Activated T-cell treated with anti-CD3 and anti-CD28 coated beads, Interleukin-2, amount 50 U/mL, for 24 hours (primary cell): Measurements from ENCODE around the gene RBM18.

ENCODE experiments used
- DNase-seq: peaks from one replicate; pipeline ENCODE4 v3.0.0-alpha.2; 2020
- H3K27ac Mint-ChIP-seq: 2 replicates; pipeline ENCODE4 v1.8.0; 2020; ENCODE audit warnings: mild to moderate bottlenecking, mixed read lengths
- H3K27me3 Mint-ChIP-seq: 2 replicates; pipeline ENCODE4 v1.8.0; 2020; ENCODE audit warnings: mixed read lengths
- H3K36me3 Mint-ChIP-seq: 2 replicates; pipeline ENCODE4 v1.8.0; 2020; ENCODE audit warnings: low read depth, mixed read lengths
- H3K4me1 Mint-ChIP-seq: 2 replicates; pipeline ENCODE4 v1.8.0; 2020; ENCODE audit warnings: low read depth, mixed read lengths
- H3K4me3 Mint-ChIP-seq: 2 replicates; pipeline ENCODE4 v1.8.0; 2020; ENCODE audit warnings: mild to moderate bottlenecking, moderate library complexity, mixed read lengths
- H3K9me3 Mint-ChIP-seq: 2 replicates; pipeline ENCODE4 v1.8.0; 2020; ENCODE audit warnings: mixed read lengths

The RBM18 gene

DNA sequence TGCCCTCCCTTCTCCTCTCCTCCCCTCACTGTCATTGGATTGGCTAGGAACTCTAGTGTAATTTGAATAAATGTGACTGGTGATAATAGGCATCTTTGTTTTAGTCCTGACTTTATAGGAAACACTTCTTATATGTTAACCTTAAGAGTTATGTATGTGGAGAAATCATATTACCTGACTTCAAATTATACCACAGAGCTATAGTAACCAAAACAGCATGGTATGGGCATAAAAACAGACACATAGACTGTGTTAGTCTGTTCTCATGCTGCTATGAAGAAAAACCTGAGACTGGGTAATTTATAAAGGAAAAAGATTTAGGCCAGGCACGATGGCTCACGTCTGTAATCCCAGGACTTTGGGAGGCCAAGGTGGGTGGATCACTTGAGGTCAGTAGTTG is 9.4 kb upstream of the RBM18 start:
- Mint-ChIP-seq H3K9me3 (peaks cover 5% of the 10 kb centered on the region), H3K4me3 (no peak overlapping the region), H3K36me3 (peaks cover 83% of the 10 kb centered on the region), H3K4me1 (peaks cover 34% of the 10 kb centered on the region), H3K27ac (no peak overlapping the region), H3K27me3 (no peaks in the 10 kb centered on the region)
- no peak for DNase-seq

DNA sequence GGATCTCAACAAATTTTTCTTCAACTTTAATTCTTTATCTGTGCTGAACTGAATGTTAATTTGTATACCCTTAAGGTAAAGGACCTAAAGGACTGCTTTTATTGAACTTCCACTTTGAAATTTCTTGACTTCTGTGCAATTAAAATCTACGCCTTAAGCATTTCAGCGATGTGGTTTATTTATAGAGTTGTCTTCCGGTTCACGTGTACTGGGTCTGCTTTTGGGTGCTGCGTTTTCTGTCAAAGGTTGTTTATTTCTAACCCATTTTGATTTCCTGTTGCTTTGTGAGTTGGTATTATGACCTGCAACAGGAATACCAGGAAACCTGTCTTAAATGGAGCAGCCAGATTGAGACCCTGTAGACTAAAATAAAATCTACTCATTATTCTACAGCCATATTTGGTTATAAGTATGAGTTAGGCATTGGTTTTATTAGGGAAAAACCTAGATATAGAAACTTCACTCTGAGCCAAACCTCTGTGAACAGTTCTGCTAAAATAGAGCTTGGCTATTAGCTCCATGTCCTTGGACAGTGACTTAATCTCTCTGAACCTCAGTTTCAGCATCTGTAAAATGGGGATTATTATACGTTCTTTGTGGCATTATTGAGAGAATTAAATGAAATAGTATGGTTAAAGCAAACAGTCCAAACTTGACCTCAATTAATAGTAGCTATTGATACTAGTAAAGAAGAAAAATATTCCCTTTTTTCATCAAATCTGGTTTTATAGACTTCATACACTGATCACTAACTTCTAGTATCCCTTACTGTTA is 3.6 kb upstream of the RBM18 start:
- Mint-ChIP-seq H3K9me3 (no peaks in the 10 kb centered on the region), H3K4me3 (no peak overlapping the region), H3K4me1 (peaks cover 46% of the 10 kb centered on the region), H3K27ac (no peak overlapping the region), H3K36me3 (peaks cover 77% of the 10 kb centered on the region), H3K27me3 (no peaks in the 10 kb centered on the region)
- DNase-seq, result no peak

DNA sequence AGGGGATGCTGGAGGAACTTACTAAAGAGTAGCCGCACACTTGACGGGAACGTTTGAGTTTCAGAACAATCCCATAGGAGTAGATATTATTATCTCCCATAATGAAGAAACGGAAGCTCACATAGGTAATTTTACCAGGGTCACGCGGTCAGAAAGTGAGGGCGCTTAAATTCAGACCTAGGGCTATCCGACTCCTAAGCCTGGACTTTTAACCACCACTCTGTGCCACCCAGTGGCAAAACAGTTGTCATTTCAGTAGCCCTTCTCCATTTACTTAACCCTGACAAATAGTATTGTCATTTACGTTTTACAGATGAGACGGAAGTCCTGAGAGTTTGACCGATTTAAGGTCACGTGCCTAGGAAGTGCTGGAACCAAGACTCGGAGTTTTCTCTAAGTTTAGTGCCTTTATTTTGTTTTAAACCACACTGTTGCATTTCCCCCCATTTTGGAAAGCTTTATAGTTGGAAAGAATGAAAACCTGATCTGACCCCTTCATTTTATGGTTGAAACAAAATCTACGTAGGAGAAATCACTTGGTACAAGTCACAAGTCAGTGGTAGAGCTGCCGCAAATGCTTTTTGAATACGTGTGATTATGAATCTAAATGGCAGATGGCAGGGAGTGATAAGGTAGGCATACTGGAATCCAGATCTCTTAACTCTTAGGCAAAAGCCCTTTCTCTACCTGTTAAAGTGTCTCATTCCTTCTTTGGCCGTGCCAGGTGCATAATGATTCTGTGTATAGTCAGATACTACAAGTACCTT is 692 bp upstream of the RBM18 start:
- H3K4me1 Mint-ChIP-seq, result peaks cover 54% of the 10 kb centered on the region
- no peaks in the 10 kb centered on the region for H3K9me3 Mint-ChIP-seq
- no peak for DNase-seq
- H3K27ac Mint-ChIP-seq, result peak overlapping the region; percentile 100
- H3K27me3 Mint-ChIP-seq, result no peaks in the 10 kb centered on the region
- H3K36me3 Mint-ChIP-seq, result peaks cover 79% of the 10 kb centered on the region
- H3K4me3 Mint-ChIP-seq, result peak overlapping the region; percentile 99

DNA sequence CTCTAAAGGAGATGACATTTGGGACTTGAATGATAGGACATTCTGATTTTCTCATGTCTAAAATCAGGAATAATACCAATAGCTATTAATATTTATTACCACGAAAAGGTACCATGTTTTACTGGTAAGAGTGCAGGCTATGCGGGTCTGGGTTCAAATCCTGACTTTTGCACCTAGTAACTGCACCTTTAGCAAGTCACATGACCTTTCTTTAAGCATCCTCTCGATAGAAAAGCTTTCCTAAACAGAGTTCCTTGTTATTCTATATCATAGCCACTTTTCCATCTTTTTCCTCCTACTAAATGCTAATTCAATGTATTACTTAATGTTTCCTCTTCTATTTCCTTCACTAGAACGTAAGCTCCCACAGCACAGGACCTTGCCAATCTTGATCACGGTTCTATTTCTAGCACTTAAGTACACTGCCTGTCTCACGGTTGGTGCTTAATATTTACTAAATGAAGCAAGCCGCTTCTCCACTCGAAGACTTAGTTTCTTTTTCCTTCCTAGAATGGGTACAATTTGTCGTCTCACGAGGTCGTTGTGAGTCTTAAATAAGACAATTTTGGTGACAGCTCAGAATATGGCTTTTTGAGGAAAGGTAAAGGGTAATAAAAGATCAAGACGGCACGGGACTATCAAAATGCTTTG is 816 bp downstream of the RBM18 start:
- Mint-ChIP-seq H3K36me3 (peaks cover 89% of the 10 kb centered on the region), H3K27ac (peak overlapping the region; percentile 100), H3K9me3 (no peaks in the 10 kb centered on the region), H3K4me3 (peak overlapping the region; percentile 99), H3K4me1 (peaks cover 57% of the 10 kb centered on the region), H3K27me3 (no peaks in the 10 kb centered on the region)
- no peak for DNase-seq

DNA sequence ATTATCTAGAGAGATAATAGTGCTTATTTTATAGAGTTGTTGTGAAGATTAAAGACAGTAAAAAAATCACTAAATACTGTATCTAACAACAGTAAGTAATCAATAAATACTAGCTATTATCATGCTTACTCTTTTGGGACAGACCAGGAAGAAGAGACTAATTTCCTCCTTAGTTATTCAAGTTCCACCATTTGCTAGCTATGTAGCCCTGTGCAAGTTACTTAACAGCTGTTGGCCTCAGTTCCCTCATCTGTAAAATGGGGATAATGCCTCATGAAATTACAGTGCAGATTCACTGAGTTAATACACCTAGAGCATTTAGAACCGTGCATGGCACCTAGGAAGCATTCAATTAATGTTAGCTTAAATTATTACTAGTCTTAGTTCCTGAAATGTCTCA is 2.6 kb downstream of the RBM18 start:
- Mint-ChIP-seq H3K4me1 (peaks cover 54% of the 10 kb centered on the region), H3K4me3 (peak overlapping the region; percentile 4), H3K36me3 (peaks cover 86% of the 10 kb centered on the region)

DNA sequence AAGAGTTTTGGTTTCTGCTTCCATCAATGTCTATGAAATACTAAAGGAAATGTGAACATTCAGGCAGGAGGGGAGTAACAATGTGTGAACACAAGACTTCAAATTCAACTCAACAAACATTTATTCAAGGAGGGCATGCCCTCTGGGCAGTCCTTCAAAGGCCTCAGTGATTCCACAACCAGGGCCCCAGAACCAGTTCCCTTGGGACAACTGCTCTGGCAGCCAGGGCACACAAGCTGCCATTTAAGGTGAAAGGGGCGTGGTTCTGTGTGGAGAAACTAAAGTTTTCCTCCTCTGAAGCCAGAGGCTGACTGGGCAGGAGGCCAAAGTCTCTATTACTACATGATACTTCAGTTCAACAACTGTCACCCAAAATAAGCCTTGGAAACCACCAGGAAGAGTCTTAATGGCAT is 3.2 kb downstream of the RBM18 start:
- no peaks in the 10 kb centered on the region for H3K9me3 Mint-ChIP-seq
- no peak overlapping the region for H3K4me3 Mint-ChIP-seq
- H3K36me3 Mint-ChIP-seq, result peaks cover 89% of the 10 kb centered on the region
- no peaks in the 10 kb centered on the region for H3K27me3 Mint-ChIP-seq
- peaks cover 53% of the 10 kb centered on the region for H3K4me1 Mint-ChIP-seq
- DNase-seq, result no peak
- no peak overlapping the region for H3K27ac Mint-ChIP-seq

More for the DNA sequence above, 2.6 kb downstream of the RBM18 start:
- Mint-ChIP-seq H3K27me3 (no peaks in the 10 kb centered on the region), H3K9me3 (no peaks in the 10 kb centered on the region), H3K27ac (peak overlapping the region; percentile 81)
- no peak for DNase-seq

DNA sequence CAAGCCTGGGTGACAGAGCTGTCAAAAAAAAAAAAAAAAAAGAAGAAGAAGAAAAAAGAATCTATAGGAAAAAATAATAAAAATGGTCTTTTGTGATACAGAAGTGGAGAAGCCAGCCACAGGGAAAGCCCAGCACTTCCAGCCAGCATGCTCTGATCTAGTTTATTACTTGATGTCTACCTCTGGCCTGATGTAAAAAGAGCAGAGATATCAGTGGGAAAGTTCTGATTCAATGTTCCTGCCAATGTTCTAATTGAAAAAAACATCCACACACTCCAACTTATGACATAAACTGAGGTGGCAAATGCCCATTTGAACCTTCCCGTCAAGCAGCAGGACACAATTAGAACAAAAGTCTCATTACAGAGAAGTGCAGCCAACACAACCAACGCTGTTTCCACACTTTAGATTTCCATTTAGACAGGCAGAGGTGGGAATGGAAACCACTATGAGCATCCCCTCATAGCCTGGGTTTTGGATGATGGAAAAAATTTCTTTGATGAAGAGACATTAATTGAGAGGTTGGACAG is 5.7 kb downstream of the RBM18 start:
- Mint-ChIP-seq H3K4me1 (peaks cover 54% of the 10 kb centered on the region), H3K9me3 (no peaks in the 10 kb centered on the region), H3K27ac (no peak overlapping the region), H3K27me3 (no peaks in the 10 kb centered on the region), H3K36me3 (peaks cover 87% of the 10 kb centered on the region), H3K4me3 (no peak overlapping the region)
- no peak for DNase-seq

DNA sequence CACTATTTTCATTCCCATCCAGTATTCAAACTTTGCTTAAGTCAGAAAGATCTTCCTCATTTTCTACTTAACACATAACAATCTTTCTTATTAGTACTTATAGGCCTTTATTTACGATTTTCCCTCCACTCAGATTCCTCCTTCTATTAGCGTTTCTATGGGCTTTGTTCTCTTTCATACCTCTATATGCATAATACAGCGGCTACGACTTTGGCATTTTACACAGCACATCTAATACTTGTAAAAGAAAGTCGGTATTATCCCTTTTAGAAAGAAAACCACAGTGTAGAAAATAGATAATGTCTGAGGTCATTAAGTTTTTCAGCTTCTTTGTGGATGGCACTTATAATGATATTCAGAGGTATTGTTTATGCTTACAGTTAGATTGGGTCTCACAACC is 8.4 kb downstream of the RBM18 start:
- Mint-ChIP-seq H3K9me3 (no peaks in the 10 kb centered on the region), H3K27me3 (no peaks in the 10 kb centered on the region), H3K27ac (no peak overlapping the region), H3K4me1 (peaks cover 37% of the 10 kb centered on the region), H3K4me3 (no peak overlapping the region), H3K36me3 (peaks cover 87% of the 10 kb centered on the region)
- no peak for DNase-seq

DNA sequence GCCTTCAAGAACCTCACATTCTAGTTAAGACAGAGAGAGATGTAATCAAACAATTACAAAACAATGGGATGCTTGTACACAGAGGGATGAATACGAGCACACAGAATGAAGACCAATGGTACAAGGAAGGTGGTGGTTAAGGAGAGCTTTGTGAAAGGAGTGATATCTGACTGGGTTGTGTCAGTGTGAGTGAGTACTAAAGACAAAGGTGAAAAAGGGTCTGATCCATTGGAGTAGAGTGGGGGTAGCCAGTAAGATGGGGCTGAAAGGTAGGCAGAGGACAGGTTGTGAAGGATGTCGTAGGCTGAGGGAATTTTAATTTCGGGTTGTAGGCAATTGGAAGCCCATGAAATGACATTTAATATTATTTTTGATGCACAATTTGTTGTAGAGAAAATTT is 9.9 kb downstream of the RBM18 start:
- no peak overlapping the region for H3K4me3 Mint-ChIP-seq
- no peaks in the 10 kb centered on the region for H3K27me3 Mint-ChIP-seq
- H3K27ac Mint-ChIP-seq, result no peak overlapping the region
- H3K4me1 Mint-ChIP-seq, result peaks cover 33% of the 10 kb centered on the region
- DNase-seq, result no peak
- H3K9me3 Mint-ChIP-seq, result no peaks in the 10 kb centered on the region
- peaks cover 85% of the 10 kb centered on the region for H3K36me3 Mint-ChIP-seq

DNA sequence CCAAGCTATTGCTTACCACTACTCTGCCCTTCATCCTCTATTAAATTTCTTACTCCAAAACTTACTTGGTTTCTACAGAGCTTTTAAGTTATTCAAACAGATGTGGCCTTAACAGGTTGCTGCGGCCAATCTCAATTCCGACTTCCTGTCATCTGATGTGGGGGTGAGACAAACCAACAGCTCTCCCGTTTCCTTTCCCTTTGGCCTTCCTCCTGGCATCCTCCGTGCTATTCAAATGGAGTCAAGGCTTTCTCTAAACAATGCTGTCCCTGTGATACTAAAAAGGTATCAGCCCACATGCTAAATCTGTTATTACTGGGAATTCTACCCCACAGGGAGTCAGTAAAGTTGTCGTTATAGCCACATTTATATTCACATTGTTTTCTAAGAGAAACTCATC is 11.8 kb downstream of the RBM18 start:
- H3K27me3 Mint-ChIP-seq, result no peaks in the 10 kb centered on the region
- peaks cover 83% of the 10 kb centered on the region for H3K36me3 Mint-ChIP-seq
- no peaks in the 10 kb centered on the region for H3K9me3 Mint-ChIP-seq
- no peak for DNase-seq
- no peak overlapping the region for H3K4me3 Mint-ChIP-seq
- H3K4me1 Mint-ChIP-seq, result peaks cover 26% of the 10 kb centered on the region
- H3K27ac Mint-ChIP-seq, result peak overlapping the region; percentile 39

DNA sequence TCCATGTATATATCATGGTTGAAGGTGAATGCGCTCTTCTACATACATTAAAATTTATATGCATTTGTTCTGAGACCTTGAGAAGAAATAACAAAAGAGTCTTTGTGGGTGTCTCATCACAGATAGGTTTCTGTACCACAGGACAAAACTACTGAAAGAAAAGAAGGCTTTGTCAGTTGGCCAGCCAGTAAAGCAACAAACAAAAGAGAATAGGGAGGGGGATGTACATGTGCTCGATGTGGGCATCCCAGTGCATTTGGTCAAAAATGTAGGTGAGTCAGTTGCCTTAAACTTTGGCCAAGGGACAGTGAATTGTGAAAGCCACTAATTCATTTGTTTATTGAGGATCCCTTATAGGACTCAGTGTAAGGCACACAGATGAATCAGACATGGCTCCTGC is 13.3 kb downstream of the RBM18 start:
- H3K36me3 Mint-ChIP-seq, result peaks cover 82% of the 10 kb centered on the region
- no peak overlapping the region for H3K4me3 Mint-ChIP-seq
- no peak for DNase-seq
- no peaks in the 10 kb centered on the region for H3K27me3 Mint-ChIP-seq
- no peak overlapping the region for H3K27ac Mint-ChIP-seq
- H3K4me1 Mint-ChIP-seq, result peaks cover 21% of the 10 kb centered on the region
- H3K9me3 Mint-ChIP-seq, result no peaks in the 10 kb centered on the region

DNA sequence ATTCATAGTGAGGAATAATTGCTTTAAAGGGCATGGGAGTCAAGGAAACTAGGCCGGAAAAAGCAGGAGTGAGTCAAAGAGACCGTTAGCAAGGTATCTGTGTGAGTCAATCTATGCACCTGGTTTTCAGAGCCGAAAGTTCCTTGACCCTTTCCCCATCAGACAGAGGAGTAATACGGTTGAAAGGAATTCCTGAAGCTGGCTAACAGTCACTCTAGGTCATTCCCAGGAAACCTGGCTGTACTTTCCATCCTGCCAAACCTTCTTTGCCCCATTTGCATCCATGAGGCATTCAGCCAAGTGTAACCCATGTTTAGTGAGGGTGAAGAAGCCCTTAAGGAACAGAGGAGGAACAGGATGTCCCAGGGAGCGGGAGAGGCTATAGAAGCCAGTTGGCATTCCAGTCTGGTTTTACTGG is 16.2 kb downstream of the RBM18 start:
- Mint-ChIP-seq H3K27ac (no peak overlapping the region), H3K36me3 (peaks cover 84% of the 10 kb centered on the region), H3K4me1 (peaks cover 11% of the 10 kb centered on the region), H3K4me3 (no peak overlapping the region), H3K9me3 (no peaks in the 10 kb centered on the region), H3K27me3 (no peaks in the 10 kb centered on the region)
- no peak for DNase-seq

DNA sequence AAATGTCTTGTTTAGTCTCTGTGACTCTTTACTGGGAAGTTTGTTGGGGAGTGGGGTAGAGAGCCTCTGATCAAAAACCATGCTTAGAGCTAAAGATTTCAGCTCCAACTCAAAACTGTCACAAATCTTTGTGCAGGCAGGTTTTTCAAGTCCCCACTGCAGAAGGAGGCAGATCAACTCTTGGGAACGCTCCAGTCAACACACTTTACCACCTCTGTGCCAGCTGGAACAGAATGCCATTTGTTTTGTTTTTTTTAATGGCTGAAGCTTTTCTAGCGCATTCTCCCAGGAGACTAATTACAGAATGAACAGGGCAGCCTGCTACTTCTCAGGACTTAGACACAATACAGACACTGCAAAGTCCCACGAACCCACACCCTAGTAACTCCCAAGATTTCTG is 18.0 kb downstream of the RBM18 start:
- no peaks in the 10 kb centered on the region for H3K27me3 Mint-ChIP-seq
- no peaks in the 10 kb centered on the region for H3K9me3 Mint-ChIP-seq
- no peak overlapping the region for H3K27ac Mint-ChIP-seq
- H3K36me3 Mint-ChIP-seq, result peaks cover 84% of the 10 kb centered on the region
- DNase-seq, result no peak
- no peak overlapping the region for H3K4me3 Mint-ChIP-seq
- H3K4me1 Mint-ChIP-seq, result no peaks in the 10 kb centered on the region

DNA sequence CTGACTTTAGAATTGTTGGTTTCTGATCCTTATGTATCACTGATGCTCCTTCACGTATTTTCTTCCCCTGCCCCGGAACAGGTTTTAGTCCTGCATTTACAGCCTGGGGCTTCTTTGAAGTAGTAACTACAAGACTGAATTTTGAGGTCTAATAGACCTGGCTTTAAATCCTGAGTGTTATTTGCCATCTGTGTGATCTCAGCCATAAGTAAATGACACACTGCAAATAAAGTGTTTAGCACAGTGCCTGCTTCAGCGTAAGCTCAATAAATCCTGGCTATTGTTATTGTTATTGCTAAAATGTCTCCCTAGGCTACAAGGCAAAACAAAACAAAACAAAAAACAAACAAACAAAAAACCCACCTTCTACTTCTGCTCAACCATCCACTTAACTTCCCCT is 20.3 kb downstream of the RBM18 start:
- H3K36me3 Mint-ChIP-seq, result peaks cover 85% of the 10 kb centered on the region

More for the DNA sequence above, 20.3 kb downstream of the RBM18 start:
- no peaks in the 10 kb centered on the region for H3K9me3 Mint-ChIP-seq
- no peaks in the 10 kb centered on the region for H3K27me3 Mint-ChIP-seq
- H3K27ac Mint-ChIP-seq, result no peak overlapping the region
- DNase-seq, result no peak
- H3K4me3 Mint-ChIP-seq, result no peak overlapping the region
- H3K4me1 Mint-ChIP-seq, result no peaks in the 10 kb centered on the region
